Activated CD4-positive, alpha-beta T cell treated with anti-CD3 and anti-CD28 coated beads, Interleukin-2, amount 50 U/mL, for 48 hours (primary cell): Measurements from ENCODE around the gene OSER1.

Experiments
- DNase-seq, 2 experiments: peaks; one replicate each; pipeline ENCODE4 v3.0.0-alpha.2; 2020

OSER1 gene

DNA sequence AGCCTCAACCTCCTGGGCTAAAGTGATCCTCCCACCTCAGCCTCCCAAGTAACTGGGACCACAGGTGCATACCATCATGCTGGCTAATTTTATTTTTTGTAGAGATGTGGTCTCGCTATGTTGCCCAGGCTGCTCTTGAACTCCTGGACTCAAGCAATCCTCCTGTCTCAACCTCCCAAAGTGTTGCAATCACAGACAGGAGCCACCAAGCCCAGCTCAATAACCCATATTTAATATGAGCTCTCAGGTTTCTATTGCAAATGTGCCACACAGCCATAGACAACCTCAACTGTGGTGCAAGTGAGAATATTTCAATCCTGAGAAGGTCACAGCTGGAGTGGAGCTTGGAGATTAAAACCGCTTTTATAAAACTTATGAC lies 38.0 kb downstream of the OSER1 start:
- no peak for DNase-seq

DNA sequence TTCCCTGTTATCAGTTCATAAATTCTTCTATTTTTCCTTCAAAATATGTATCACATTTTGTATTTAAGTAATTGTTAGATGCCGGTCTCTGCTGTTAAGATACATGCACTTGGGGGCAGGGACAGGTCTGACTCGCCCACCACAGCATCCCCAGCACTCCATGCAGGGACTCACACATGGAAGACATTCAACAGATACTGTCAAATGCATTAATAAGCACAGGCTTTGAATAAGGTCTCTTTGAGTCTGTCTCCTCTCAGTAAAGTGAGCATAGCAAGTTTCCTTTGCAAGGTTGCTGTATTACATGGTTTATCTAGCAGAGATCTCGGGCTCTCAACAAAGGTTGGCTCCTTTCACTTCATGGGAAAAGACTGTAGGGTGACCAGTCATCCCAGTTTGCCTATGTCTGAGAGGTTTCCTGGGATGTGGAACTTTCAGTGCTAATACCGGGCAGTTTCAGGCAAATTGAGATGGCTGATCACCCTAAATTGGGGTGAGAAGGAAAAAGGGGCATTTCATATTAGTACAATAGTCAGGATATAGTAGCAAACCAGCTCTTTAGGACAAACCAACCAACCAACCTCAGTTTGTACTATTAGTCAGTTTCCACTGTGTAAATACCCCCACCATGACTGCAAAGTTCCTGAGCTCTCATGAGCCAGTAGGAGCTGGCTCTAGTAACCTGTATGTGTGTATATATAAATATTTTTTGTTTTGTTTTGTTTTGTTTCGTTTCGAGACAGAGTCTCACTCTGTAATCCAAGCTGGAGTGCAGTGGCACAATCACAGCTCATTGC lies 38.6 kb downstream of the OSER1 start:
- no peak for DNase-seq

DNA sequence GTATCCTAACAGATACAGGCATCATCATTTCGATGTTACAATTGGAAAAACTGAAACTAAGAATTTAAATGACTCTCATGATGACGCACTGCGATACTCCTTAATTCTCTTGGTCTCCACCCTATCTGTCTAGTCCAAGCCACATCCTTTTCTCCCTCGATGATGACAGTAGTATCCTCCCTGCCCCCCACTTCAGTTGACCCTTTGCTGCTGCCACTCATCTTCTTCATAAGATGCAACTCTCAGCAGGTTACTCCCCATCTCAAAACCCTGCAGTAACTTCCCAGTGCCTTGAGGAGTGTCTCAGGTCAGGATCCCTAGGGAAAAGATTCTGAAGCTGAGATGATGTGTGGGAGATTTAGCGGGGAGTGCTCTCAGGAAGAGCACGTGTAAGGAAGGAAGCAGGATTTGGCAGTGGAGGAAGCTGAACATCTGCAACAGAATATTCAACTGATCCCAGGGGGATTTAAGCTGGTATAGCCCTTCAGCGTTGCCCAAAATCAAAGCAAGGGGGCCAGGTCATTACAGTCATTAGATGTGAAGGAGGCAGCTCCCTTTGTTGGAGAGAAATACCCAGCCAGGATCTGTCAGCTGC lies 39.7 kb downstream of the OSER1 start:
- no peak for DNase-seq

DNA sequence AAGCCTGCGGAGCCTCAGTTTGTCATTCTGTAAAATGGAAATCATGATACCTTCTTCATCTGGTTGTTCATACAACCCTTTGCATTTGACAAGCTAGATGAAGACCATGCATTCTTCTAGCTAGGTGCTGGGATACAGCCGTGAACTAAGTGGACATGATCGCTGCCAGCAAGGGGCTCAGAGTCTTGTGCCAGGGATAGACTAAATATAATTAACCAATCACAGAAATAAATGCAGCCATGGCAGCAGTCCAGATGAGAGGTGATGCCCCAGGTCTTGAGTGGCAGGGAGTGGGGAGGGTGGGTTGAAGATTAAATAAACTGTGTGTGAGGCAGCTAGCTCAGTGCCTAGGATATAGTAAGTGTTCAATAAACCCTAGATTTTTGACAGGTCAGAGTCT lies 42.8 kb downstream of the OSER1 start:
- DNase-seq, result no peak

GRCh38 chr20:44166477-44166876 lies 44.1 kb downstream of the OSER1 start:
- no peak for DNase-seq

DNA sequence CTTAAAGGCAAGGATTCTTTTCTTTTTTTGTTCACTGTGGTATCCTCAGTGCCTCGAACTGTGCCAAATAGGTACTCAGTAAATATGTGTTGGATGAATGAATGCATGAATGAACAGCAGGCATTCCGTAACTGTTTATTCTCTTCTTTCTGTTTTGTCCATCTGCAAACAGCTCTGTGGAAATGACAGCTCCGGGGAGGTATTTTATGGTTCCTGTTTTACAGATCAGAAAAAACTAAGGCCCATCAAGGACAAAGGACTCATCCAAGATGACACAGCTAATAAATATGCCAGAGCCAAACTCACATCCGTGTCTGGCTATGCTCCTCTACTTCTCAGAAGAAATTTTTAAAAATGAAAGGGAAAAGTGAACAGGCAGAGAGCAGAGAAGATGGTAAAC lies 44.6 kb downstream of the OSER1 start:
- DNase-seq, result no peak

GRCh38 chr20:44160133-44160532 lies 50.4 kb downstream of the OSER1 start:
- DNase-seq, result no peak

DNA sequence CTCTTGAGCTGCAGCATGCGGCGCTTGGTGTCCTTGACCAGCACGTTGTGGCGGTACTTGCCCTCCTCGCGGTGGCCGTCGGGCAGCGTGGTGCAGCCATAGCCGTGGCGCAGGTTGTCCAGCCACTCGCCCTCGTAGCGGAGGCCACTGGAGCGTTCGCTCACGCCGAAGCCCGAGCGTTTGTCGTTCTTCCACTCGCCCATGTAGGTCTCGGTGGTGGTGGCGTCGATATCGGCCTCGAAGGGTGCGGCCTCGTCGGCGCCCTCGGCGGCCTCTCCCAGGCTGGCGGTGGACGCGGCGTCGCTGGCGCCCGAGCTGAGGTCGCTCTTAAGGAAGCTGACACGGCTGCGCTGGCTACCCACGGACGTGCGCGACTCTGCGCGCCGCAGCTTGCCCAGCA lies 50.9 kb downstream of the OSER1 start:
- DNase-seq, result no peak

GRCh38 chr20:44159125-44159524 lies 51.4 kb downstream of the OSER1 start:
- DNase-seq, result no peak

- DNase-seq, result no peak
Measured at GRCh38 chr20:44157061-44157460, 53.5 kb downstream of the OSER1 start.

GRCh38 chr20:44154521-44155001 lies 56.0 kb downstream of the OSER1 start:
- DNase-seq, result no peak

DNA sequence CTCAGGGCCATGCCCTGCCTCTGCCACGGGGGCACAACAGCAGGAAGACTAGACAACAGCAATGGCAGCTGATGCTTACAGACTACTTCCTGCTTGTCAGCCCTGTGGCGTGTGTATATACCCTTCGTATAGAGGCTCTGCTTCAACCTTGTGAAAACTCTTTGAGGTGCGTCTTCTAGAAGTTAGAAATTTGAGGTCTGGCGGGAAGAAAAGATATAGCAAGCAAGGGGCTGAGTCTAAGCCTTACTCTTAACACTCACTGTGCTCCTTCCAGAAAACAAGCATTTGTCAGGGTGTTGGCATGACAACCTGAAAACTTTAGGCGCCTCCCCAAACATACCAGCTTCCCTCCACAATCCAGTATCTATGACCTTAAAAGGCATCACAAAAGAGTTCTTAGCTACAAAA lies 56.9 kb downstream of the OSER1 start:
- DNase-seq, result peak in 1 of 2 experiments; percentile 10

GRCh38 chr20:44151621-44152416 lies 58.8 kb downstream of the OSER1 start:
- no peak for DNase-seq

- DNase-seq, result no peak
Measured at GRCh38 chr20:44146272-44146671, 64.3 kb downstream of the OSER1 start.
